SK-N-MC (cell line): ENCODE data around the gene TCEAL2.
"Not testable (repeated sequence)": the region's sequence is repeated elsewhere in the genome, so short reads cannot be mapped to it uniquely, and the experiment has no call there.

ENCODE experiments used
- EZH2 ChIP-seq: fragments of 200-600 bp; sonication (generic); IDR thresholded peaks from one replicate; pipeline ENCODE4 v1.6.1; 2017; ENCODE audit warnings: antibody characterized with exemption
- POLR2AphosphoS5 ChIP-seq: IDR thresholded peaks from 2 replicates; pipeline ENCODE4 v1.6.1; 2012; ENCODE audit warnings: mild to moderate bottlenecking, low read depth, low read length, borderline replicate concordance

DNA sequence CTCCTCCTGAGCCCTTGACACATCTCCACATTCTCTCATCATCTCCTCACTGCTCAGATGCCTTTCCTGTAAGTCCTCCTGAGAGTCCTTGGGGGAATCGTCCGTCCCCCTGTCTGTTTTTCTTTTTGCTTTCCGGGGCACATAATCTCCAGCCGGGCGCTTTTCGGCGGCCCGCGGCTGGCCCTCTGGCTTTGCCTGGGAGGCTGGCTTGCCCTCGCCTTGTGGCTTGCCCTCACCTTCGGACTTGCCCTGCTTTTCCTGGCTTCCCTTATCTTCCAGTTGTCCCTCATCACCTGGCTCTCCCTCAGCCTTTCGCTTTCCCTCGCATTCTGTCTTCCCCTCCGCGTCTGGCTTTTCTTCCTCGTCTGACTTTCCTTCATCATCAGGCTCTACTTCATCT is 15.4 kb downstream of the TCEAL2 start:
- not testable (repeated sequence) for TF ChIP-seq POLR2AphosphoS5, EZH2
